ENCODE measurements around the gene SEMA4C.

Gene SEMA4C, protein sequence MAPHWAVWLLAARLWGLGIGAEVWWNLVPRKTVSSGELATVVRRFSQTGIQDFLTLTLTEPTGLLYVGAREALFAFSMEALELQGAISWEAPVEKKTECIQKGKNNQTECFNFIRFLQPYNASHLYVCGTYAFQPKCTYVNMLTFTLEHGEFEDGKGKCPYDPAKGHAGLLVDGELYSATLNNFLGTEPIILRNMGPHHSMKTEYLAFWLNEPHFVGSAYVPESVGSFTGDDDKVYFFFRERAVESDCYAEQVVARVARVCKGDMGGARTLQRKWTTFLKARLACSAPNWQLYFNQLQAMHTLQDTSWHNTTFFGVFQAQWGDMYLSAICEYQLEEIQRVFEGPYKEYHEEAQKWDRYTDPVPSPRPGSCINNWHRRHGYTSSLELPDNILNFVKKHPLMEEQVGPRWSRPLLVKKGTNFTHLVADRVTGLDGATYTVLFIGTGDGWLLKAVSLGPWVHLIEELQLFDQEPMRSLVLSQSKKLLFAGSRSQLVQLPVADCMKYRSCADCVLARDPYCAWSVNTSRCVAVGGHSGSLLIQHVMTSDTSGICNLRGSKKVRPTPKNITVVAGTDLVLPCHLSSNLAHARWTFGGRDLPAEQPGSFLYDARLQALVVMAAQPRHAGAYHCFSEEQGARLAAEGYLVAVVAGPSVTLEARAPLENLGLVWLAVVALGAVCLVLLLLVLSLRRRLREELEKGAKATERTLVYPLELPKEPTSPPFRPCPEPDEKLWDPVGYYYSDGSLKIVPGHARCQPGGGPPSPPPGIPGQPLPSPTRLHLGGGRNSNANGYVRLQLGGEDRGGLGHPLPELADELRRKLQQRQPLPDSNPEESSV

DNA sequence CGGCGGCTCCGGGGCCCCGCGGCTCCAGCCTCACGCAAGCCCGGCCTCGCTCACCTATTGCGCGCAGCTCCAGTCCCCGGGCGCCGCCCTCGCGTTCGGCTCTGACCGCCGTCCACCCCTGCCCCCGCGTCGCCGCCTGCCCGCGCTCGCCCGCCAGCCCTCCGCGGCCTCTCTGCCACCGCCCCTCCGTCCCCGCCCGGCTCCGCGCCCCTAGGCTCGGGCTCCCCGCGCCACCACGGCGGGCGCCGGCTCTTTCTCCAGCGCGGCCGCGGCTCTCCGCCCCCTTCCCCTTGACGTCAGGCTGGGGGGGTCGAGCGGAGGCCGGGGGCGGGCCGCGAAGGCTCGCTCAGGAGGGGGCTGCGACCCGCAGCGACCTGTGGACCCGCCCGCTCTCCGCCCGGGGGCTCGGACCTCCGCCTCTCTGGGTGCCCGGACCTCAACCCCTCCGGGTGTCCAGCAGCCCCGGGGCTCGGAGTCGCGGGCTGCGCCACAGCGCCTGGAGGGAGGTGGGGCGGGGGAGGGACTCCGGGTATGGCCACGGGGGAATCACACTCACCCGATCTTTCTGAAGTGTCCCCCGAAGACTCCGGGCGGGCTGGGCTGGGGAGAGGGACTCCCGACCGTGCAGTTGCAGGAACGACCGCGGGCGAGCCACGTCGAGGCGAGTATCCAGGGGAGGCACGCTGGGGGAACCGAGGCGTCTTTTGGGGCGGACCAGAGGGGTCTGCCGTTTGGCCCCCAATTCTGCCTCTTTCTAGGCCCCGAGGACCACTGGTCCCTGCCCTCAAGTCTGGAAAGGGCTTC is at the start of gene SEMA4C:
Gene SEMA4C, minus strand, starts transcription at position 259 of the 804 bp plus-strand sequence. CDS start 2,194 bp downstream, outside the sequence.
- Histone ChIP-seq H3K9ac (ENCODE audit: low read depth, low read length) (peak within 1 kb of the TSS; percentile 93), H3K27ac (ENCODE audit: low read depth, low read length) (peak within 1 kb of the TSS; percentile 96), H3K4me3 (ENCODE audit: low read depth, low read length) (peak within 1 kb of the TSS; percentile 91), H3K4me1 (ENCODE audit: control insufficient read depth, insufficient read depth, low read length) (peaks cover 33% of the 10 kb centered on the region), H3K27me3 (ENCODE audit: control insufficient read depth, insufficient read depth, low read length) (peaks cover 10% of the 10 kb centered on the region), H3K9me3 (ENCODE audit: control insufficient read depth, insufficient read depth, low read length) (no peaks in the 10 kb centered on the region), H3K36me3 (ENCODE audit: control insufficient read depth, insufficient read depth, low read length) (peaks cover 26% of the 10 kb centered on the region)

DNA sequence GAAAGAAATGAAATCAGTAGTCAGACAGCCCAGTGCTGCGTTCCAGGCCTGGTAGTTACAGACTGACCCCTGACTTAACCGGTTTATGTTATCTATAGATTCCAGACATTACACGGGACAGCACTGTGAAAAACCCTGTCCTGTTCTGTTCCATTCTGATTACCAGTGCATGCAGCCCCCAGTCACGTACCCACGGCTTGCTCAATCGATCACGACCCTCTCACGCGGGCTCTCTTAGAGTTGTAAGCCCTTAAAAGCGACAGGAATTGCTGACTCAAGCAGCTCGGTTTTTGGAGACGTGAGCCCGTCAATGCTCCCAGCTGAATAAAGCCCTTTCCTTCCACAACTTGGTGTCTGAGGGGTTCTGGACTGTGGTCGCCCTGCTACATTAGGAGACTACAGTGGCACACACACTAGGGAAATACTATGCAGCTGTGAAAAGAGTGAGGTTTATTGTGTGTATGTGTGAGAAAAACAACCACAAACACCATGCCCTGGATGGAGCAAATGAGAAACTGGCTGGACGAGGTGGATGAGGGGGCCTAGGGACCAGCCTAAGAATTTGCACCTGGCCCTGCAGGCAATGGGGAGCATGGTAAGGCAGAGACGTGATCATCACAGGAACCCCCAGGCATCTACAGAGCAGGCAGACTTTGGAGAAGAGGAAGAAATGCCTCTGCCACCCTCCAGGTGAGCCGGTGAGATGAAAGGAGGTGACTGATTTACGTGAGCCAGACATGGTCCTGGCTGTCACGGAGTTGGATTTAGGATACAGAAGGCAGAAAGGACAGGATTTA is 49.1 kb upstream of the SEMA4C start:
- no peaks in the 10 kb centered on the region for H3K9me3 ChIP-seq (ENCODE audit: control insufficient read depth, insufficient read depth, low read length)

DNA sequence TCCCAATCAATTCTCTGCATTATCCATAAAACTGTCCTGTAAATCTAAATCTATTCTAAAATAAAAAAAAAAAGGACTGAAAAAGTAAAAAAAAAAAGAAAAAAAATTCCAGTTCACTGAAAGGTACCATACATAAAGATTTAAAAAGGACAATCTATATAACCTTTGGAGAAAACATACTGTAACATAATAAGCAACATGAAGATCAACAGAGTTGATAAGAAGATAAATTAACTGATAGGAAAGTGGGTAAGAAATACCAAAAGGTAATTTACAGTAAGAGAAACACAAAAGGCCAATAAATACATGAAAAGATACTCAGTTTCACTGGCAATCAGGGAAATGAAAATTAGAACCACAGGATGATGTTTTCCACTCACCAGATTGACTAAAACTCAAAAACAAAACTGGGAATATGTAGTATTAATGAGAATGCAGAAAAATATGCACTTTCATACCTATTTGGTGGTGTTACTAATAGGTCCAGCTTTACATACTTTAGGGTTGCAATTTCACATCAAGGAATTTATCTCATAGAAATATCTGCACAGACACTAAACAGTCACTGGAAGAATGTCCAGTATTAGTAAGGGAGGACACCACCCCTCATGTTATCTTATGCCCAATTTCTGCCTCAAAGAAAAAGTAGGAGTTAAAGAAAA is 48.3 kb upstream of the SEMA4C start:
- no peaks in the 10 kb centered on the region for H3K9me3 ChIP-seq (ENCODE audit: control insufficient read depth, insufficient read depth, low read length)
- no peak overlapping the region for H3K9ac ChIP-seq (ENCODE audit: low read depth, low read length)
- no peaks in the 10 kb centered on the region for H3K36me3 ChIP-seq (ENCODE audit: control insufficient read depth, insufficient read depth, low read length)
- H3K4me1 ChIP-seq (ENCODE audit: control insufficient read depth, insufficient read depth, low read length) = peaks cover 16% of the 10 kb centered on the region
- H3K27me3 ChIP-seq (ENCODE audit: control insufficient read depth, insufficient read depth, low read length) = no peaks in the 10 kb centered on the region
- no peak overlapping the region for H3K27ac ChIP-seq (ENCODE audit: low read depth, low read length)
- no peak overlapping the region for H3K4me3 ChIP-seq (ENCODE audit: low read depth, low read length)

More for the DNA sequence above, 49.1 kb upstream of the SEMA4C start:
- Histone ChIP-seq H3K36me3 (ENCODE audit: control insufficient read depth, insufficient read depth, low read length) (no peaks in the 10 kb centered on the region), H3K4me1 (ENCODE audit: control insufficient read depth, insufficient read depth, low read length) (peaks cover 16% of the 10 kb centered on the region), H3K4me3 (ENCODE audit: low read depth, low read length) (no peak overlapping the region), H3K27me3 (ENCODE audit: control insufficient read depth, insufficient read depth, low read length) (no peaks in the 10 kb centered on the region), H3K27ac (ENCODE audit: low read depth, low read length) (no peak overlapping the region), H3K9ac (ENCODE audit: low read depth, low read length) (no peak overlapping the region)

DNA sequence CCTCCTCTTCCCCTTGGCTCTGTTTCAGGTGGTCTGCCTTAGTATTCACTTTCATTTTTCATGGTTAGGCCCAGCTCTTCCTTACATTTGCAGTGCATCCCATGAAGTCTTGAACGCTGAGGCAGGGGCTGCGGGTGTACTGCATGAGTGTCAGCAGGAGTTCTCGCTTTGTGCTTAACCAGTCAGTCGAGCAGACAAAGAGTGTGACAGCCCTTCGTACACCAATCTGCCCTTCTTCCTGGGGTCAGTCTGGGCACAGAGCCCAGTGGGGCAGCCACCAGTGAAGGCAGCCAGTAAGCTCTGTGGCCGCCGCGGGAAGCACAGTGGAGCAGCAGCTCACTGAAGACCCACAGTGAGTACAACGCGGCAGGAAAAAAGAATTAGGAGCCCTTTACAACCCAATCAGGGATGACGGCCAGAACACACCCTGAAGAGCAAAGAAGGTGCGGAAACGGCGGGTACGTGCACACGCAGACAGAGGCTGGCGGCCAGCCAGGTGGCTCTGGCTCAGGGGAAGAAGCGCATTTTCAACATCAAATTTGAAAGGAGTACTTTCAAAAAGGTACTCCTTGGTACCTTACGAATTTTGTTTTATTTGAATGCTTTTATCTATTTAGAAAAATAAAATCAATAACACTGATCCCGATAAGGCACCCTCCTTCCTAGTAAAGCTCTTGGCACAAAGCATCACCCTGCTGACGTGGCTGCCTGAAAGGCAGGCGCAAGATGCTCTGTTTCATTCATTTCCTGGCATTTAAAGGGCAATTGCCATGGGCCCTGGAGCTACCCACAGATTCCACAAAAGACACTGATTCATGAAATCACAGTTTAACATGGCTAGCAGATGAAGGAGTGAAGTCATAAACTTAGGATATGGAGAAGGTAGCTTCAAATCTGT is 47.0 kb upstream of the SEMA4C start:
- H3K27me3 ChIP-seq (ENCODE audit: control insufficient read depth, insufficient read depth, low read length) = no peaks in the 10 kb centered on the region

DNA sequence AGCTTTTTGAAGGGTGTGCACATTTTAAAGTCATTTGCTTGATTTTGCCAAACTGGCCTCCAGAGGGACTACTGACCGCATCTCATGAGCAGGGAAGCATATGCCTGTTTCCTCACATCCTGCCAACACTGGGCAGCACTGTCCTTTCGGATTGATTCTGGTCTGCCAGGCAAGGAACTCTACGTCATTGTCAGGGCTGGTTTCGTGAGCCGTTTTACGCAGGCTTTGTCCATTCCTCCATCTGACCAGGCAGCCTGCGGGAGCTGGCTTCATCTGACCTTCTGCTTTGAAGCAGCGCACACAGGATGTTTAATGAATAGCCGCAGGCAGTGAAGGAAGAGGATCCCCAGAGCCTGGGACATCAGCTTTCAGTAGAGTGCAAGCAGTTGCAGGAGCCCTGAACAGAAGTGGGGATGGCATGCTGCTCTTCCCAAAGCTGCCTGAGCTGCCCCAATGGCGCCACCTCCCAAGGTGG is 46.3 kb upstream of the SEMA4C start:
- H3K27me3 ChIP-seq (ENCODE audit: control insufficient read depth, insufficient read depth, low read length) = no peaks in the 10 kb centered on the region

More for the DNA sequence above, 47.0 kb upstream of the SEMA4C start:
- Histone ChIP-seq H3K27ac (ENCODE audit: low read depth, low read length) (no peak overlapping the region), H3K36me3 (ENCODE audit: control insufficient read depth, insufficient read depth, low read length) (no peaks in the 10 kb centered on the region), H3K4me3 (ENCODE audit: low read depth, low read length) (no peak overlapping the region), H3K4me1 (ENCODE audit: control insufficient read depth, insufficient read depth, low read length) (peaks cover 19% of the 10 kb centered on the region), H3K9me3 (ENCODE audit: control insufficient read depth, insufficient read depth, low read length) (no peaks in the 10 kb centered on the region), H3K9ac (ENCODE audit: low read depth, low read length) (no peak overlapping the region)

DNA sequence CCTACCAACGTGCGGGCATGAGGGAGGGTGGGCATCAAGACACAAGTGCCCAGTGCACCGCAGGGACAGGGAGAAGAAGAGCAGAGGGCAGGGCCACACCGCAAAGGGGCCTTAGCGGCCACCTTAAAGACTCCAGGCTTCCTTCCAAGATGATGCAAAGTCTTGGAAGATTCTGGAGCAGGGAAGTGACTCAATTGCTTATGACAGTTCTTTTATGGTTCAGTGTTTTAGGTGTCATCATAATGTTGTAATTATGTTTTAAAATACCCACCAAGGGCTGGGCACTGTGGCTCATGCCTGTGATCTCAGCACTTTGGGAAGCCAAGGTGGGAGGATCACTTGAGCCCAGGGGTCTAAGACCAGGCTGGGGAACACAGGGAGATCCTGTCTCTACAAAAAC is 44.5 kb upstream of the SEMA4C start:
- Histone ChIP-seq H3K4me1 (ENCODE audit: control insufficient read depth, insufficient read depth, low read length) (peaks cover 8% of the 10 kb centered on the region; the same call in 1 of the 2 replicates), H3K9ac (ENCODE audit: low read depth, low read length) (no peak overlapping the region), H3K9me3 (ENCODE audit: control insufficient read depth, insufficient read depth, low read length) (no peaks in the 10 kb centered on the region), H3K36me3 (ENCODE audit: control insufficient read depth, insufficient read depth, low read length) (no peaks in the 10 kb centered on the region), H3K27me3 (ENCODE audit: control insufficient read depth, insufficient read depth, low read length) (no peaks in the 10 kb centered on the region), H3K27ac (ENCODE audit: low read depth, low read length) (no peak overlapping the region), H3K4me3 (ENCODE audit: low read depth, low read length) (no peak overlapping the region)

More for the DNA sequence above, 46.3 kb upstream of the SEMA4C start:
- Histone ChIP-seq H3K27ac (ENCODE audit: low read depth, low read length) (no peak overlapping the region), H3K4me3 (ENCODE audit: low read depth, low read length) (no peak overlapping the region), H3K36me3 (ENCODE audit: control insufficient read depth, insufficient read depth, low read length) (no peaks in the 10 kb centered on the region), H3K4me1 (ENCODE audit: control insufficient read depth, insufficient read depth, low read length) (peaks cover 20% of the 10 kb centered on the region), H3K9ac (ENCODE audit: low read depth, low read length) (no peak overlapping the region), H3K9me3 (ENCODE audit: control insufficient read depth, insufficient read depth, low read length) (no peaks in the 10 kb centered on the region)

DNA sequence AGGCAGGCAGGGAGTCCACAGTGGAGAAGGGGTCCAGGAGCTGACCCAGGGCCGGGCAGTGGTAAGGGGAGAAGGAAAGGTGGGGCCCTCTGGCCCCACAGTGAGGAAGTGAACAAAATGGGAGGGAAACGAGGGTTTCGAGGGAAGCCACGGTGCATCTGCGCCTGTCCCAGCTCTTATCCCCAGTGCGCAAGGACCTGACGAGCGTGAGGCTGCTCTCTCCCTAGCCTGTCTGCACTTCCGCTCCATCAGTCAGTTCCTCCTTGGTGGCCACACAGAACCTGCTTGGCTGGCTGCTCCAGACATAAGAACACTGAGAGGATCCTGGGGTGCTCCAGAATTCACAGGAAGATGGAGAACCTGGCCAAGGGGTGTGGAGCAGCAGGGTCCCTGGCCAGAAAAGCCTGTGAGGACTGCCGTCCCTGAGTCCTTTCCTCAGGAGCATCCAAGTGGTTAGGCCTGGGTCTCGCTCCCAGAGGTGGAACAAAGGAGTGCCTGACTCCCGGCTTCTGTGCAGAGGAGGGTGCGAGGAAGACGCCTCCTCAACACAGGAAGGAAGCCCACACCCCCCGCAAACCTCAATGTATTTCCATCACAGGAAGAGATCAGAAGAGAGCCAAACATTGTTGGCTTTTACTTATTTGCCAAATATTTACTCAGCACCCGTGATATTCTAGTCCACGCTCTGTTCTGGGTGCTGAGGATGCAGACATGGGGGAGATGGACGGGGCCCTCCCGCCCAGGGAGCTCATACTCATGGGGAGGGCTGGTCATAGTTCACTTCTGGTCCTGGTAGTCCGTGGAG is 43.7 kb upstream of the SEMA4C start:
- Histone ChIP-seq H3K27me3 (ENCODE audit: control insufficient read depth, insufficient read depth, low read length) (no peaks in the 10 kb centered on the region), H3K9me3 (ENCODE audit: control insufficient read depth, insufficient read depth, low read length) (no peaks in the 10 kb centered on the region), H3K27ac (ENCODE audit: low read depth, low read length) (no peak overlapping the region), H3K9ac (ENCODE audit: low read depth, low read length) (no peak overlapping the region), H3K36me3 (ENCODE audit: control insufficient read depth, insufficient read depth, low read length) (no peaks in the 10 kb centered on the region), H3K4me1 (ENCODE audit: control insufficient read depth, insufficient read depth, low read length) (peaks cover 8% of the 10 kb centered on the region; the same call in 1 of the 2 replicates), H3K4me3 (ENCODE audit: low read depth, low read length) (no peak overlapping the region)

DNA sequence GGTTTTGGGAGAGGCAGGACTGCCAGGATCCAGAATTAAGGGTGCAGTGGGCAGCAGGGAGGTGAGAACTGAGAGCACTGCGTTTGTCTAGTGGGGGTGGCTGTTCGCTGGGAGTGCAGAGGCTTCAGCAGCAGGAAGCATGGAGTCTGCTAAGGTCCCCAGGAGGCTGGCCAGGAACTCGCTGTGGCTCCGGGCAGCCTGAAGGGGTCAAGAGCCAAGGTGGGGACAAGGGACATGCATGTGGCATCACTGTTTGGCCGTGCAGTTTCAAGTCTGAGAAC is 43.2 kb upstream of the SEMA4C start:
- Histone ChIP-seq H3K27me3 (ENCODE audit: control insufficient read depth, insufficient read depth, low read length) (no peaks in the 10 kb centered on the region), H3K4me3 (ENCODE audit: low read depth, low read length) (no peak overlapping the region), H3K9me3 (ENCODE audit: control insufficient read depth, insufficient read depth, low read length) (no peaks in the 10 kb centered on the region), H3K9ac (ENCODE audit: low read depth, low read length) (no peak overlapping the region), H3K27ac (ENCODE audit: low read depth, low read length) (no peak overlapping the region), H3K36me3 (ENCODE audit: control insufficient read depth, insufficient read depth, low read length) (no peaks in the 10 kb centered on the region), H3K4me1 (ENCODE audit: control insufficient read depth, insufficient read depth, low read length) (peaks cover 8% of the 10 kb centered on the region; the same call in 1 of the 2 replicates)

Measured in HUES48 (cell line).